GM19438 (cell line): ENCODE measurements around the gene PRELP.
"Not testable (repeated sequence)": the region's sequence is repeated elsewhere in the genome, so short reads cannot be mapped to it uniquely, and the experiment has no call there.

Experiments used
- ATAC-seq: cut with Tn5 transposase; IDR thresholded peaks from one replicate; pipeline ENCODE4 v1.9.1; 2021; ENCODE audit warnings: low read depth; ENCODE audit not compliant: unreplicated experiment

PRELP gene

DNA sequence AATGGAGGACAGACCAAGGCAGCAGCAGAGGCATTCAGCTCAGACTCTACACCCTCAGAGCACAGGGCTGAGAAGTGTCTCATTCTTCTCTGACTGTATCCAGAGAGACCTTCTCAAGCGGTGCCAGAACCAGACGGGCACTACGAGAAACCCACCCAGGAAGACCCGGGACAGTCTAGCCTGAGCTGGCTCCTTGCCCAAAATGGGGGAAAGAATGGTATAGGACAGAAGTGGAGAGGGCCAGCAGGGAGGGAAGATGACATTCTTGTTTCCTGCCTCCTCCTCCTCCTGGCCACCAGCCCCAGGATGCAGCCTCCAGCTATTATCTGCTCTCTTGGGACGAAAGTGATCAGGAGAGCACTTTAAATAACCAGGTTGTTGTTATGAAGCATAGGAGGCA lies 22.6 kb upstream of the PRELP start:
- ATAC-seq: no peak

DNA sequence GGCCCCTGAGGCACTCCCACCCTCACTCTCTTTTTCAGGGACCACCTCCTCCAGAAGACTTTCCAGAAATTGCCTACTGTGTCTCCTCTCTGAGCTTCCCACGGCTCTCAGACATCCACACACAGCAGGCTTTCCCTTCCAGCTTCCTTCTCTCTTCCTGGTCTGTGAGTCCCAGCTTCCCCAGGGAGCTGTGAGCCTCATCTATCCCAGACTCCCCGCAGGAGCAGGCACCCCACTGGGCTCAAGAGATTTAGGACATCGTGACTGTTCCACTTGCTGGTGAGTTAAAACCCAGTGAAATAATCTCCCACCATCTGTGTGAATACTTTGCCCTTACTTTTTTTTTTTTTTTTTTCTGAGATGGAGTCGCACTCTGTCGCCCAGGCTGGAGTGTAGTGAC lies 22.0 kb upstream of the PRELP start:
- ATAC-seq: no peak

DNA sequence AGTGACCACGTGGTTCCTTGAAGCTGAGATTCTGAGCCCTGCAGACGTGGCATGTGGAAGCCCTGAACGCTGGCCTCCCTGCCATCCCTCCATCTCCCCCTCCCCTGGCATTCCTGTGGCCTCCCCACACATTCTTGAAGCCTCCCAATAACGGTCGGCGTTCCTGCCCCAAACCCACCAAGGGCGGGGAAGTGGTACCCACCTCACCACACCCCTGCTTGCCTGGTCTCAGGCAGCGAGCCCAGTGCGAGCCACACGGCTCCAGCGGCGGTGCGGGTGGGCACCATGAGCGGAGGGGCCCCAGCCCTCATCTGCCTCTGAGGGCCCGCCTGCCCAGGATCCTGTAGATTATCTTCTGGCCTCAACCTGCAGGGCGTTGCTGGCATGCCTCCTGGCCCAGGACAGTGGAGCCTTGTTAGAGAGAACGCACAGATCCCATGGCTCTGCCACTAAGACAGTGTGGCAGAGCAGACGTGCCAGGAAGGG lies 20.6 kb upstream of the PRELP start:
- ATAC-seq: no peak

DNA sequence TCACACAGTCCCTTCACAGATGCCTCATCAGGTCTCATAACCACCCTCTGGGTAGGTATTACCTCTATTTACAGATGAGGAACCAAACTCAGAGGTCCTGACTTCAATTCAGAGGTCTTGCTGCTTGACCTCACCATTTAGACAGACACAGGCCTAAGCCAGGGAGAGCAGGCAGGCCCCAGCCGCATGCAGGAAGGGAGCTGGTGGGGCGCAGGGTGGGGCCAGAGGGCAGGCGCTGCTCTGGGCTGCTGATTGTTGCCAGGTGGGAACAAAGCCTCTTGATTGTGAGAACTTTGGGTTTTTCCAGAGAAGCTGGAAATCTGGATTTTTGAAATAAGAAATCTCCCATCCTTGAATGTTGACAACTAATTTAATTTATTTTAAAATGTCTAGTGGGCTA lies 19.9 kb upstream of the PRELP start:
- no peak for ATAC-seq

DNA sequence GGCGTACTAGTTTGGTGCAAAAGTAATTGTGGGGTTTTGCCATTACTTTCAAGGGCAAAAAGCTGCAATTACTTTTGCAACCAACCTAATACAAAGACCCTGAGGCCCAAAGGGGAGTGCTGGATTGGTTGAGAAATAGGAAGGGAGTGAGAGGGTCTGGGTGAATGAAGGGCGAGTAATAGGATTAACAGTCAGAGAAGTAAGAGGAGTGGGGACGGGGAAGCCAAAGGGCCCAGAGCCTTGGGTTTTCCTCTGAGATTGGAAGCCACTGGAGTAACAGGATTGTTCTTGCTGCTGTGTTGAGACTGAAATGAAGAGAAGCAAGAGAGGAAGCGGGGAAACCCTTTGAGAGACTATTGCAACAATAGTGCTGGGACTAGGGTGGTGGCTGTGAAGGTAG lies 19.0 kb upstream of the PRELP start:
- ATAC-seq: no peak

DNA sequence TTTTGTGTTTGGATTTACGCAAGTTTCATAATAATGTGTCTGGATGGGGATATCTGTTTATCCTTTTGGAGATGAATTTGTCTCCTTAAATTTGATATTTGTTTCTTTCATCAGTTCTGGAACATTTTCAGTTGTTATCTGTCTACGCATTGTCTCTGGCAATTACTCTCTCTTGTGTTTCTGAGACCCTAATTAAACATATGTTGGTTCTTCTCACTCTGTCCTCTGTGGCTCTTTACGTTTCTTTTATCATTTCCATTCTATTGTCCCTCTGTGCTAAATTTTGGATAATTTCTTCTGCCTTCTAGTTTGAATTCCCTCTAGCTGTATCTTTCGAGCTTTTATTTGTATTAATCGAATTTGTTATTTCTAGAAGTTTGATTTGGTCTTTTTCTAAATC lies 17.5 kb upstream of the PRELP start:
- no peak for ATAC-seq

DNA sequence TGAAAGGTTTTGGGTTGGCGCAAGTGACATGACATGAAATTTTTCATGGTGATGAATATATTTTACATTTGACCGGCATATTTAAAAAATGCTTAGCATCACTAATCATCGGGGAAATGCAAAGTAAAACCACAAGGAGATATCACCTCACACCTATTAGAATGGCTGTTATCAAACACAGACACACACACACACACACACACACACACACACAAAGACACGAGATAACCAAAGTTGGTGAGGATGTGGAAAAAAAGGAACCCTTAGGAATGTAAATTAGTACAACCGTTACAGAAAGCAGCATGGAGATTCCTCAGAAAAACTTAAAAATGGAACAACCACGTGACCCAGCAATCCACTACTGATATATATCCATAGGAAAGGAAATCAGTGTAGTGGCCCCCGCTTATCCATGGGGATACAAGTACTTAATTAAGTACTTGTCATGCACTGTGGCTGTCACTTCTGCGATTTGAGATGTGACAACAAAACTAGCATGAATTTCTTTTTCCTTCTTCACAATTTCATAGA lies 15.9 kb upstream of the PRELP start:
- ATAC-seq: no peak

DNA sequence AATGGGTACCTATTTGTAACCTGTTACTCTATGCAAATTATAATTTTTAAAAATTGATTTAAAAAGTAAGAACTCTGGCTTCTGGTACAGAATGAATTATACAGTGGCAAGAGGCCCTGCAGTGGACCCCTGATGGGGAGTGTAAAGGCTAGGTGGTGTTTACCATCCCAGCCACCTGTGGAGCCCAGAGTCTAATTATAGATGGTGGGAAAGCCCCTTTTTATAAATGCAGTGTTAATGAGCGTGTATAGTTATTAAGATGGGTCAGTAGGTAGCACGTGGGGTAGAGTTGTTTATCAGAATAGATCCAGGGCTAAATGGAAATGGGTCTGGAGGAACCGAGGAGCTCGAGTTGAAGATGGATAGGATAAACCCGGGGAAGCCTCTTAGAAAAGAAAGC lies 13.9 kb upstream of the PRELP start:
- ATAC-seq: no peak

DNA sequence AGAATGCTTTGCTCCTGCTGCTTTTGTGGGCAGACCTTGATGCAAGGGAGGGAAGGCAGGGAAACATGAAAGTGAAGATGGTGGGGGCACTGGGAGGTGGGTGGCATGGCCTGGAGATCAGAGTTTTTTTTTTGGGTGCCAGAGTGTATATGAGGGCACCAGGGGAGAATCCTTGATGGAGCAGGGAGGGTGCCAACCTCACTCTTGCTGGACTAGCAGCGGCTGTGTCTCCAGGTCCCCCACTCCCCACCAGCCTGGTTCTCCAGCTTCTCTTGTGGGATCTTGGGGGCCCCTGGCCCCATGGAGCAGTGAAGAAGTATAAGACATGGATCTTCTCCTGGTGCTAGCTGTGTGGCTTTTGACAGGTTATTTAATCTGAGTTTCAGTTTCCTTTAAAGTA lies 13.5 kb upstream of the PRELP start:
- ATAC-seq: no peak

DNA sequence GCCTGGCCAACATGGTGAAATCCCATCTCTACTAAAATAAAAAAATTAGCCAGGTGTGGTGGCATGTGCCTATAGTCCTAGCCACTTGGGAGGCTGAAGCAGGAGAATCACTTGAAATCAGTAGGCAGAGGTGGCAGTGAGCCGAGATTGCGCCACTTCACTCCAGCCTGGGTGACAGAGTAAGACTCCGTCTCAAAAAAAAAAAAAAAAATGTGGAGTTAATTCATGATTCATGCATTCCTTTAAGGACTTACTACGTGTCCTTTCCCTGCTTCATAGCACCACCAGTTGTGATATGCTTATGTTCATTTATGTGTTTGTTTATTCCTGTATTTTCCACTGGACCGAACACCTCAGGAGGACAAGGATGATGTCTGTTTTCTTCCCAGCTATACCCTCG lies 12.7 kb upstream of the PRELP start:
- no peak for ATAC-seq

DNA sequence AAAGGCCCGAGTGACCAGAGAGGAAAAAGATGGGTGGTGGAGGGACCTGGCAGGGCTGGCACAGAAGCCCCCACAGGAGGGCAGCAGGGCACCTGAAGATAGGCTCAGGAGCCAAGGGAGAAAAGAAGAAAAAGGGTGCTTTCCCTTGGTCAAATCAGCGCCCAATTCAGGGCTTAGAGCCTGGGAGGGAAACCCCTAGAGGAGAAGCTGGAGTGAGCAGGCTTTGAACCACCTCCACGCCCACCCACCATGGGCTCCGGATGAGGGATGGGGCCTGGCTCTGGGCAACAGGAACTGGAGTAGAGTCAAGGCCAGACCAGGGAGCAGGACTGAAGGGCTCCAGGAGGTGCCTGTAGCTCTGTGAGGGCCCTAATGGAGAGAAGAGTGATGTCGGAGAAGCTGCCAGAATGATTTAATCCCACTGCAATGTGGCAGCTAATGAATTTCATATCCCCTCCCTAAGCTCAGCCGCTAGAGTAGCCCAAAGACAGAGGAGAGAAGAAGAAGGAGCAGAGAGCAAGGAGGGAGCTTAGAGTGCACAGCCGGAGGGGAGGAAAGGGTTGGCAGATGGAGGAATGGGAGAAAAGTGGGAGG lies 12.0 kb upstream of the PRELP start:
- ATAC-seq: no peak

DNA sequence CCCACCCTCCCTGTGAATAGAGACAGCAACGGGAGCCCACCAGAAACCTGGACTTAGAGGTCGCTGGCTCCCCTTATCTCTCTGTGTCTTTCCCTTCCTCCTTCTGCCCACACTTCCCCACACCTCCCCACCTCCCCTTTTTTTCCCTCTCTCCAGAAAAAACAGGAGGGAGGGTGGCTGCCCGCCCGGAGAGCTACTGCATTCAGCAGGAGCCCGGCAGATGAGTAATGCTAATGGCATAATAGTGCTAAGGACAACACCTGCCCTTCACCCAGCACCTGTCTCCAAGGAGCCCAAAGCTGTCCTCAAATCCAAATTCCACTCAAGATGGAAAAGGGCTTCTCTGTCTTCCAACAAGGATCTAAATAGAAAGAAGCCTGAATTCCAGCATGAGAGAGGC lies 11.4 kb upstream of the PRELP start:
- ATAC-seq: no peak

DNA sequence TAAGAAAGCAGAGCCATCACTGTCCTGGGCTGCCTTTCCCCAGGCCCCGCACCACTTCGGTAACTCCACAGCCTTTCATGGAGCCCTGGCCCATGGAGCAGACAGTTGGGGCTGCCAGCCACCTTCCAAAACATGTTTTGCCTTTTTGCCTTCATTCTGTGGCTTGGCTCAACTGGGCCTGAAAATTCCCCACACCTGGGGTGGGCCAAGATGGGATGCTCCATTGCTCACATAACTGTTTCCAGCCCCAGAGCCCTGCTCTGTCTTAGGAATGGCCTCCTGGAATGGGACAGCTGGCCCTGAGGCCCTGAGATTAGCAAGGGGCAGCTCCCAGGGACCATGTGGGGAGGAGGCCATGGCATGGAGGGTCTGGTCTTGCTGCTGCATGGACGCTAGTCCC lies 10.9 kb upstream of the PRELP start:
- no peak for ATAC-seq

DNA sequence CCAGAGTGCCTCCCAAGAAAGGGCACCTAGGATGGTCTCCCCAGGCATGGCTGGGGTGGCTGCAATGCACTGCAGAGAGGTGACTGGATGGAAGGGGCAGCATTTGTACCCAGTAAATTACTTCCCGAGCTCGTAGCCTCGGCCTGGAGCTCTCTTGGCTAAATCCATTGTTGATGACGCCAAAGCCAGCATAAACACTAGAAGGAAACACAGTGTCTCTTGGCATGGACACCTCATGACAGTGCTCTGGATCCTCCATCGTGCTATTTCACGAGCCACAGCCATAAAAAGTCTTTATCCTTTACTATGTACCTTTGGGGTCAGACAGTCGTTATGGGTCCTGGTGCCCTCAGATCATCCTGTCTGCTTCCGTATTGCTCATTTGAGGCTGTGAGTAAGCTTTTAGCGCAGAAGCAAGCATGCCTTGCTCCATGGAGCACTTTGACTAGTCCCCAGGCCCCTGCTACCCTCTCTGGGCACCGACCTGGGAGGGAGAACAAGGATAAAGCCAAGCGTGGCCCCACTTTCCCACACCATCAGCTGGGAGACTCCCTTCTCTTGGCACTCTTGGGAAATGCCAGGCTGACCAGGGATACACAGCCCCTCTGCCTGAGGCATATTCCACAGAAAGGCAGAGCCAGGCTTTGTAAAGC lies 10.3 kb upstream of the PRELP start:
- ATAC-seq: no peak

DNA sequence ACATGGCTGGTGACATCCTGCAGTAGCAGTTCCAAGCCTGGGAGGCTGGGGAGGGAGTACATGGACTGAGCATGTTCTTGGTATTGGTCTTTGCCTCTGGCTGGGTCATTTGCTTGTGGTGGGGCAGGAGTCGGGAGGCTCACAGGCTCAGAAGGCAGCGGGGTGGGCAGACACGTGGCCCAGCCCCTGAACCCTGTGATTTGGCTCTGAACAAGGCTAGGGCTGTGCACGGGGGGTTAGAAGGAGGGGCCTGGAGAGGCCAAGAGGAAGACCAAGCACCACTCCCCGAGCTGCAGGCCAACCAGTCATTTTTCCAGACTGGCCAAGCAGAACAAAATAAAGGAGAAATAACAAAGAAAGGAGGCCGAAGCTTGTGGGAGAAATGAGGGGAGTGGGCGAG lies 9.7 kb upstream of the PRELP start:
- ATAC-seq: no peak

DNA sequence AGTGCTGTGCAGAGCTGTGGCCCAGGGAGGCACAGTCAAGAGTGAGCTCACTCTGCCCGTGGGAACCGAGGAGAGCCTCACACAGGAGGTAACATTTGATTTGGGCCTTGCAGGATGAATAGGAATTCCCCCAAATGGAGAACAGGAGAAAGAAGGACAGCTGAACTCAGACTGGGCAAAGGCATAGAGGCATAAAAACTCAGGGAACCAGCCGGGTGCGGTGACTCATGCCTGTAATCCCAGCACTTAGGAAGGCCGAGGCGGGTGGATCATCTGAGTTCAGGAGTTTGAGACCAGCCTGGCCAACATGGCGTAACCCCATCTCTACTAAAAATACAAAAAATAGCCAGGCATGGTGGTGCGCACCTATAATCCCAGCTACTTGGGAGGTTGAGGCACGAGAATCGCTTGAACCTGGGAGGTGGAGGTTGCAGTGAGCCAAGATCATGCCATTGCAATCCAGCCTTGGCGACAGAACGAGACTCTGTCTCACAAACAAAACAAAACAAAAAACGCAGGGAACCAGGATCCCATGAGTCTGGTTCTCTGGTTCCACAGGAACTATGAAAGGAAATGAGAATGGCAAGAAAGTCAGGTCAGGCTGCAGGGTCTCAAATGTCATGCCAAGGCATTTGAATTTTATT lies 8.6 kb upstream of the PRELP start:
- ATAC-seq: not testable (repeated sequence)

DNA sequence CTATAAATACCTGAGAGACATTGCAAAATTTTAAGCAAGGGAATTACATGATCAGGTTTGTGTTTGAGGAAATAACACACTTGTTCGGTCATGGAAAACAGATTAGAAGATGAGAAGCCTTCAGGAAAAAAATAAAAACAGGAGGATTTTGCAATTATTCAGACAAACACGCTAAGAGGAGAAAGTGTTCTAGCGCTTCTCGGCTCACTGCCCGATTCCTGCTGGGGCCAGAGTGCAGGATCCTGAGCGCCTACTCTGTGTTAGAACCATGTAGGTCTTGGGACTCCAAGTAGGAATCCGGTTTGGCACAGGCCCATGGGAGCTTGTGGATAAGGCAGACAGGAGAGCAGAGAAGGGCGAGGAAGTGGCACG lies 8.1 kb upstream of the PRELP start:
- ATAC-seq: no peak

DNA sequence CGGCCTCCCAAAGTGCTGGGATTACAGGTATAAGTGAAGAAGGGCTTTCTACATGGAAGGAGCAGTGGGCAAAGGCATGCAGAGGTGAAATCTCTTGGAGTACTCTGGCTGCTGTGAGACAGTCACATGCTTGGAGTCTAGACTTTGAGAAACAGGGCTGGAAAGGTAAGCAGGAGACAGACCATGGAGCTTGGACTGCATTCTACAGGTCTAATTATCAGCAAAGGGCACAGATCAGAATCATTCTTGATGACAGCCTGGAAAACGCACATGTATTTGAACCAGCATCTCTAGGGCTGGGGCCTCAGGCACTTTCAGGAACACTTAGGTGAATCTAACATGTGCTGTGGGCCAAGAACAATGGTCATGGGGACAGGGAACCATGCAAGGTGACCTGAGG lies 7.3 kb upstream of the PRELP start:
- no peak for ATAC-seq

DNA sequence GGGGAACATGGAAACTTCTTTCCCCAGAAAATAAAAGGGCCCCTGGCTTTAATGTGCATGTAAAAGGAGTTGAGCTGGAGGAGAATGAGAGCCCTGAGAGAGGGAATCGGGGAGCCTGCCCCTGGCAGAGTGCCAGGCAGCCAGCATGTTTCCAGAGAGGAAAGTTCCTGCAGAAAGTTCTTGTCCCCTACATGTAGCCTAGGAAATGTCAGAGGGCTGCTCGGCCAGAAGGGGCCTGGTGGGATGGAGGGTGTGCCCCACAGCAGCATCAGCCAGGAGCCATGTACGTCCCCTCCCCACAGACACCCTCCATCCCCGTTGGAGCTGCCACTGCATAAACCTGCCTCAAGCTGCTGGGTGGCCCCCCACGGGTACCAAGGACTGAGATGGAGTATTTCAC lies 5.4 kb upstream of the PRELP start:
- ATAC-seq: no peak

DNA sequence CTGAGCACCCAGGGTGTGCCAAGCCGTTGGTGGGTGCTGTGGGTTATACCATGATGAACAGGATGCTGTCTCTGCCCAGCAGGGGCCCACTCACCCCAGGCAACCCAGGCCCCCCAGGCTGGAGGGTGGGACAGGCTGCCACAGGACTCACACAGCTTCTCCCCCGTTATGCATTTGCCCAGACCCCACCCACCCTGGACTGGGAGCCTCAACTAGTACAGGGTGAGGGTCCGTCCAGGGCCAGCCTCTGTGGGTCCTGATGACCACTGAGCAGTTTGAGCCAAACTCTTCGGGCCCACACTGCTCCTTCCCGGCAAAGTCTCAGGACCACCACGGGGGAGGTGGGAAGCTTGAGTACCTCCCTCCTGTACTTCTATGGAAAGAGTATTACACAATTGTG lies 3.8 kb upstream of the PRELP start:
- ATAC-seq: no peak

DNA sequence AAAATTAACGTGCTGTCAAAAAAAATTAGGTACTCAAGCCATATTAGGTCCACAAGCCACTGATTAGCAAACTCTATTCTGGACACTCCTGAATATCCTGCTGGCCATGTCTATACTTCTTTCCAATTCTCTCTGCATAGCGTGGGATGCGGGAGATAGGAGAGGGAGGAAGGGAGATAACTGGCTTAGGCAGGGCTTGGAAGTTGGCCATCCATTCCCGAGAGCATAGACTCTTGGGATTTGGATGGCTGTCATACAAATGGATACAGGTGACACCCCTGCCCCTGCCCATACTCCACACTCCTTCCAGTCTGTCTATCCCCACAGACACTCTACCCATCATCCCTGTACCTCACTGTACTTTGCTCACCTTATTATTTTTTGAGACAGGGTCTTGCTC lies 2.3 kb upstream of the PRELP start:
- ATAC-seq: no peak

DNA sequence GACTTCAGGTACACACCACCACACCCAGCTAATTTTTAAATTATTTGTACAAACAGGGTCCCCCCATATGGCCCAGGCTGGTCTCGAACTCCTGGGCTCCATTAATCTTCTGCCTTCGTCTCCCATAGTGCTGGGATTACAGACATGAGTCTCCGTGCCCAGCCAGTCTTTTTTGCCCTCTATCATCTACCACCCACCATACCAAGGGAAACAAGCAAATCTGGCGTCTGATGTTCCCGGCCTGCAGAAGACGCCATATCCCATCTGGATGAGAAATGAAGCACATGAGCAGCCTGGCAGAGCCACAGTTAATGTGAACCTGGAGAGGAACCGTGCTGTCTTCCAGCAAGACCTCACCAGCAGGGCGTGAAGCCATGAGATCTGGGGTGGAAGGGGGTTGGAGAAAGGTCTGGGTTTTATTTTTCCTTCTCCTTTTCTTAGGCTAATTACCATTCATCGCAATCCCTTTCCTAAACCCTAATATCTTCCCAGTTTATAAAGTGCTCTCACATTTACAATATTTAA lies 1.8 kb upstream of the PRELP start:
- no peak for ATAC-seq
